GM23248 (cell line): ENCODE data around the gene HCRT.

Experiments
- EZH2 ChIP-seq: fragments of 200-600 bp; sonication (generic); IDR thresholded peaks from 2 replicates; pipeline ENCODE4 v1.6.1; 2018; ENCODE audit warnings: antibody characterized with exemption, mild to moderate bottlenecking; ENCODE audit not compliant: insufficient read depth, poor library complexity, severe bottlenecking
- EZH2phosphoT487 ChIP-seq: fragments of 200-600 bp; sonication (generic); IDR thresholded peaks from 2 replicates; pipeline ENCODE4 v1.6.1; 2018; ENCODE audit warnings: antibody characterized with exemption, moderate library complexity, mild to moderate bottlenecking, low read depth; ENCODE audit not compliant: insufficient read depth

DNA sequence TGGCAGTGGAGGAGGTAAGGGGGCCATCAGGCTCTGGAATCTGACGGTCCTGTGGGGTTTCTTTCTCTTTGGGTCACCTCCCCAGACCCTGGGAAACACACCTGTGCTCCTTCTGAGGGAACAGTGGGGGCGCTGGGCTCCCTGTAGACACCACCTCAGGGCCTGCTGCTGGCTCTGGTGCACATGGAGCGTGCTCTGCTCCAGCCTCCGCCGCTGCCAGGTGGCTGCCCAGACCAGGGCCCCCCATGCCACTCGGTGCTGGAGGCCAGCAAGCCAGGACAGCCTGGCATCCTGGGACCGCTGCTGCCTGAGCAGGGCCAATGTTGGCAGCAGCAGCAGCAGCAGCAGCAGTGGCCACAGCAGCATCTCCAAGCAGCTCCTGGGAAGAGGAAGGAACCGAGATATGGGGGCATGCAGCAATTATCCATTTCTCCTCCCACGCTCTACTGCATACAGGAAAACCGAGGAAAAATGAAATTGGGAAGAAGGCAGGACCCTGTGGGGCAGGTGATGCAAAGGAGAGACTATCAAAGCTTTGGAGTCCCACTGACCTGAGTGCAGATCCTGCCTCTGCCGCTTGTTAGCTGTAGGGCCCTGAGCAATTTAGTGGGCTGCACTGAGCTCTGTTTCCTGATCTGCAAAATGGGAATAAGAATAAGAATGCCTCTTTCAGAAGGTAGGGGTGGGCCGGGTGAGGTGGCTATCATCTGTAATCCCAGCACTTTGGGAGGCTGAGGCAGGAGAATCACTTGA is 8.1 kb upstream of the HCRT start:
- no peak for TF ChIP-seq EZH2
- TF ChIP-seq EZH2phosphoT487, result no peak
